GM12873 (cell line): ENCODE data around the gene MCF2.

Source experiments
- CTCF ChIP-seq: IDR thresholded peaks from 2 replicates; pipeline ENCODE4 v1.5.1; 2012; ENCODE audit warnings: low read depth, mild to moderate bottlenecking, moderate library complexity, low read length, control low read depth; ENCODE audit not compliant: insufficient read depth; ENCODE audit errors: missing control alignments

Gene MCF2

GRCh38 chrX:139725720-139726119, 17.8 kb upstream of the MCF2 start:
- TF ChIP-seq CTCF: no peak

- TF ChIP-seq CTCF: no peak
Observed at GRCh38 chrX:139724626-139725025, 16.7 kb upstream of the MCF2 start.

- TF ChIP-seq CTCF: no peak
Observed at GRCh38 chrX:139720979-139721378, 13.0 kb upstream of the MCF2 start.

DNA sequence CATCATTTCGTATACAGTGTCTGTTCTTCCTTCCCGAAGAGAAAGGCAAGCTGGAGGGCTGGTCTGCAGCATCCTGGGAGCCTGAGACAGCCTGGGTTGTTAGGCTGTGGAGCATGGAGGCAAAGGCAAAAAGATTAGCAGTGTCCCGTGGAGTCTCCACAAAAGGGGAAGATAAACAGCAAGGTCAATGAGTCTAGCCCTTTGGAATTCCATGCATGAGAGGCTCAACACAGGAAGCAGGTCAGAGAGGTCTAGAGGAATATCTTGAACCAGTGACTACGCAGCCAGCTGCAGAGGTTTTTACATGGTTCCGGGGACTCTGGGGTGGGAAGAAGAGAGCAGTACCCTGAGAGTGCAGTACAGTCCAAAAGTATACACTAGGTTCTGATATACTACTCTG, 12.2 kb upstream of the MCF2 start:
- TF ChIP-seq CTCF: no peak

GRCh38 chrX:139702658-139703057, 5.3 kb downstream of the MCF2 start:
- TF ChIP-seq CTCF: no peak

GRCh38 chrX:139692908-139693307, 15.1 kb downstream of the MCF2 start:
- TF ChIP-seq CTCF: no peak

DNA sequence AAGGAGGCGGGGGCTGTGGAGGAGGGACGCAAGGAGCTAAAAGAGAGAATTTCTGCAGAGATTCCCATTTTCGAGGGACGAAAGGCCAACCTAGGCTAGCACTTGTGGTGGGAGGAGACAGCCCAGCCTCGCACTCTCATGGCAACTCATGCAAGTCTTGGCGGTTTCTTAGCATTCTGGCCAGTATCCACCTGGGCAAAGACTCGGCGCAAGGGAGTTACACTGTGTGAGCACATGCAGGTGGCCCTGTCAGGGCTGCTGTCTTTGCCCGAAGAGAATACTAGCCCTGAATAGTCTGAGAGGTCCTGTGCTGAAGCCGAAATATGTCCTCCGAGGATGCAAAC, 15.5 kb downstream of the MCF2 start:
- no peak for TF ChIP-seq CTCF
